Transverse colon (tissue), 4 donors: ENCODE results near the gene MEGF9.

Experiments
- EP300 ChIP-seq: sonication (generic); formaldehyde crosslinking; IDR thresholded peaks from one replicate; pipeline ENCODE4 v1.6.1; 2017; ENCODE audit warnings: antibody characterized with exemption, low read depth
- POLR2A ChIP-seq: fragments of 450-650 bp; IDR thresholded peaks from one replicate; pipeline ENCODE4 v1.6.1; 2016; ENCODE audit warnings: antibody characterized with exemption, mild to moderate bottlenecking, moderate library complexity
- POLR2AphosphoS5 ChIP-seq, 3 donors: sonication (generic); formaldehyde crosslinking; IDR thresholded peaks; one replicate each; pipeline ENCODE4 v1.6.1; 2016; ENCODE audit warnings: antibody characterized with exemption in 3 of 3
- TF ChIP-seq, protein P1 (sequence below), 5 experiments: fragments of 200-600 bp in 3 of 5; fragments of 450-650 bp in 2 of 5; sonication (generic) in 3 of 5; IDR thresholded peaks; 1 replicate in 2 of 5; 2 replicates in 3 of 5; pipeline ENCODE4 v1.5.1; 2016 to 2017; ENCODE audit warnings: antibody characterized with exemption in 5 of 5, inconsistent platforms in 3 of 5, mild to moderate bottlenecking in 2 of 5, moderate library complexity in 1 of 5

DNA sequence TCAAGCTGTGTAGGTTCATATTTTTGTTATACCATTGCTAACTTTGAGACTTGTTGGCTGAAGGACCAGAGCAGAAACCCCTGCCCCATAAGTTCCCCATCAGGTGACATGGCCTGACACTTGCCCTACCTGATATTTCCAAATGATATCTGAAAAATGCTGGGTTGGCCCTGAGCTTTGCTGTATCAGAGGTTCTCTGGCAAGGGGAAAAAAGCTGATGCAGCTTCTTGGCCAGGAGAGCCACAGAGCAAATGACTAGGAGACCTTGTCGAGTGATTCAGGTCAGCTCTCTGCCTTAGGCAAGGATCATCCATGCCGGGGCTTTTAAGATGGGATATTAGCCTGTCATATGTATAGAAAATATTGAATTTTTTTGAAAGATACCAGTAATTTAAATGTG is 2.9 kb upstream of the MEGF9 start:
- TF ChIP-seq, protein P1, sequence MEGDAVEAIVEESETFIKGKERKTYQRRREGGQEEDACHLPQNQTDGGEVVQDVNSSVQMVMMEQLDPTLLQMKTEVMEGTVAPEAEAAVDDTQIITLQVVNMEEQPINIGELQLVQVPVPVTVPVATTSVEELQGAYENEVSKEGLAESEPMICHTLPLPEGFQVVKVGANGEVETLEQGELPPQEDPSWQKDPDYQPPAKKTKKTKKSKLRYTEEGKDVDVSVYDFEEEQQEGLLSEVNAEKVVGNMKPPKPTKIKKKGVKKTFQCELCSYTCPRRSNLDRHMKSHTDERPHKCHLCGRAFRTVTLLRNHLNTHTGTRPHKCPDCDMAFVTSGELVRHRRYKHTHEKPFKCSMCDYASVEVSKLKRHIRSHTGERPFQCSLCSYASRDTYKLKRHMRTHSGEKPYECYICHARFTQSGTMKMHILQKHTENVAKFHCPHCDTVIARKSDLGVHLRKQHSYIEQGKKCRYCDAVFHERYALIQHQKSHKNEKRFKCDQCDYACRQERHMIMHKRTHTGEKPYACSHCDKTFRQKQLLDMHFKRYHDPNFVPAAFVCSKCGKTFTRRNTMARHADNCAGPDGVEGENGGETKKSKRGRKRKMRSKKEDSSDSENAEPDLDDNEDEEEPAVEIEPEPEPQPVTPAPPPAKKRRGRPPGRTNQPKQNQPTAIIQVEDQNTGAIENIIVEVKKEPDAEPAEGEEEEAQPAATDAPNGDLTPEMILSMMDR (IDR thresholded peaks at IDR 0.05) = no peak
- no peak for TF ChIP-seq POLR2AphosphoS5 (IDR thresholded peaks at IDR 0.05)
- no peak for TF ChIP-seq POLR2A
- no peak for TF ChIP-seq EP300
